Thoracic aorta (tissue), 2 donors: ENCODE data around the gene PTPRH. TPM values are rescaled to one million over a fixed set of nuclear protein-coding genes. Genes with fewer than 3 reads are reported as not detected.

Experiments used
- ATAC-seq: fragments of 150-250 bp; one replicate; pipeline ENCODE4 v1.8.0; 2017; ENCODE audit warnings: low read depth; ENCODE audit not compliant: insufficient number of reproducible peaks, low FRiP score
- DNase-seq: peaks from one replicate; pipeline ENCODE4 v3.0.0-alpha.2; 2020; ENCODE audit warnings: low spot score
- H3K27ac ChIP-seq, 2 donors: fragments of 200-600 bp; sonication (generic); 1 replicate in 1 of 2; 2 replicates in 1 of 2; pipeline ENCODE4 v1.5.1; 2016; ENCODE audit warnings: mild to moderate bottlenecking in 2 of 2, moderate library complexity in 2 of 2
- H3K27me3 ChIP-seq: fragments of 200-600 bp; sonication (generic); replicated peaks from 2 replicates; pipeline ENCODE4 v1.6.0; 2016; ENCODE audit warnings: mild to moderate bottlenecking; ENCODE audit not compliant: insufficient read depth
- H3K36me3 ChIP-seq: fragments of 200-600 bp; sonication (generic); one replicate; pipeline ENCODE4 v1.5.1; 2016
- H3K4me1 ChIP-seq, 2 donors: fragments of 200-600 bp; sonication (generic); 1 replicate in 1 of 2; 2 replicates in 1 of 2; pipeline versions ENCODE4 v1.5.1 to v1.6.0; 2016; ENCODE audit warnings: low read depth in 2 of 2, mild to moderate bottlenecking in 1 of 2; ENCODE audit not compliant: control insufficient read depth in 1 of 2
- H3K4me3 ChIP-seq: fragments of 200-600 bp; sonication (generic); 2 replicates; pipeline ENCODE4 v1.5.1; 2016; ENCODE audit warnings: mild to moderate bottlenecking
- H3K9me3 ChIP-seq: fragments of 200-600 bp; sonication (generic); 2 replicates; pipeline ENCODE4 v1.5.1; 2016
- total RNA-seq, 2 donors: library from RNA; depleted of rRNA; stranded (reverse); fragments of >200 nt; gene quantifications; one replicate each; pipeline versions ENCODE4 v1.1.0 to v1.2.3, GENCODE V29; 2016
- TF ChIP-seq, protein P1 (sequence below): fragments of 200-600 bp; sonication (generic); IDR thresholded peaks from one replicate; pipeline ENCODE4 v1.5.1; 2019; ENCODE audit warnings: antibody characterized with exemption

Gene PTPRH
- total RNA-seq, 2 donors from 2014 or later: 0.14 to 1.1 TPM

DNA sequence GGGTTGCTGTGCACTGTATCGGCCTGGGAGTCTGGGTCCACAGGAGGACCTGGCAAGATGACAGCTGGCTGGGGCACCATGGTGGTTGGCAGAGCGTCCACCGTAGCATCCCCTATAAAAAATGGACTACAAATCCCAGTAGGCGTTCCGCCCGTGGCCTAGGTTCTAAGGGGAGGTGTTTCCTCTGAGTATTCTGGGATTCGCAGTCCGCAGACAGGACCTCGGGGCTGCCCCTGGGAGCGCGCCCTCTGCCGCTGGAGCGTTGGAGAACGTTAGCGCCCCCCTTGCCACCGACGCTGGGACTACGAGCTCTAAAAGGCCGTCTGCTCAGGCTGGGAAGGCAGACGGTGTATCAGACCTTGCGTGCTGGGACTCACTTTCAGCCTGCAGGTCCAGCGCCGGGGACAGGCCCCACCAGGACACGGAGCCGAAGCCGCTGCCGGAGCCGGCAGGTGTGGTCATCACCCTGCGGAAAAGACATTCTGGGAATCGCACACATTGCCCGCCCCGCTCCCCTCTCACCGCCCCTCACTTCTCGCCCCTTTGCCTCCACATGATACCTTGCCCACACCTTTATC, 43.3 kb downstream of the PTPRH start:
- TF ChIP-seq, protein P1, sequence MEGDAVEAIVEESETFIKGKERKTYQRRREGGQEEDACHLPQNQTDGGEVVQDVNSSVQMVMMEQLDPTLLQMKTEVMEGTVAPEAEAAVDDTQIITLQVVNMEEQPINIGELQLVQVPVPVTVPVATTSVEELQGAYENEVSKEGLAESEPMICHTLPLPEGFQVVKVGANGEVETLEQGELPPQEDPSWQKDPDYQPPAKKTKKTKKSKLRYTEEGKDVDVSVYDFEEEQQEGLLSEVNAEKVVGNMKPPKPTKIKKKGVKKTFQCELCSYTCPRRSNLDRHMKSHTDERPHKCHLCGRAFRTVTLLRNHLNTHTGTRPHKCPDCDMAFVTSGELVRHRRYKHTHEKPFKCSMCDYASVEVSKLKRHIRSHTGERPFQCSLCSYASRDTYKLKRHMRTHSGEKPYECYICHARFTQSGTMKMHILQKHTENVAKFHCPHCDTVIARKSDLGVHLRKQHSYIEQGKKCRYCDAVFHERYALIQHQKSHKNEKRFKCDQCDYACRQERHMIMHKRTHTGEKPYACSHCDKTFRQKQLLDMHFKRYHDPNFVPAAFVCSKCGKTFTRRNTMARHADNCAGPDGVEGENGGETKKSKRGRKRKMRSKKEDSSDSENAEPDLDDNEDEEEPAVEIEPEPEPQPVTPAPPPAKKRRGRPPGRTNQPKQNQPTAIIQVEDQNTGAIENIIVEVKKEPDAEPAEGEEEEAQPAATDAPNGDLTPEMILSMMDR: no peak
- Histone ChIP-seq H3K36me3 (no peaks in the 10 kb centered on the region), H3K9me3 (no peaks in the 10 kb centered on the region), H3K4me1 (peaks cover 3 to 6% of the 10 kb centered on the region in 2 donors), H3K4me3 (peak overlapping the region; percentile 43), H3K27me3 (peaks cover 25% of the 10 kb centered on the region), H3K27ac (peak overlapping the region in 1 of 2 donors; percentile 15)
- no peak for ATAC-seq
- DNase-seq: no peak

DNA sequence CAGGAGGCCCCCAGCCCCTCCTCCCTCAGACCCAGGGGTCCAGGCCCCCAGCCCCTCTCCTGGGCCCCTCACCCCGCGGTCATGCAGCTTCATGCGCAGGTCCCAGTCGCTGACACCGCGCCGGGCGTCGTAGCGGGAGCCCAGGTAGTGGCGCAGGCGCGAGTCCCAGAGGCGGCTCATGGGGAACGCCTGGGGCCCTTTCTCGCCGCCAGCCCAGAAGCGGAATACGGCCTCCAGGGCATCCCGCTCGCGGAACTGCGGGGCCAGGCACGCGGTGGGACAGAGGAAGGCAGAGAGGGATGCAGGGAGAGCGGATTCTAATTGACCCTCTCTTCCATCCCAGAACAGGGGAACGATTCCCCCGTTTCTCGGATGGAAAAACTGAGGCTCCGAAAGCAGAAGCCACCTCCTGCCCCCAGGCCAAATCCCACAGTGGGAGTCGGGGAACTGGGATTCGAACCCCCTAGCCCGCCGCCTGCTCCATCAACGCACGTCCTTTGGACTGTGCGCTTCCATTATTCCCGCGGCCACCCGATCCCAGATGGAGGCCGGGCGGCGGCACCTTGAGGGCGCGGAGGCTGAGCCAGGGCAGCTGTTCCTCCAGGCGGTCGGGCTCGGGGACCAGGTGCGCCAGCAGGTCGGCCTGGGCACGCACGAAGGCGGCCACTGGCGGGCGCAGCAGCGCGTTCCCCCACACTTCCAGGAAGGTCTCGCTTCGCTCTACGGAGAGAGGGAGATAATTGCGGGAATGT, 47.6 kb downstream of the PTPRH start:
- TF ChIP-seq, protein P1: no peak
- DNase-seq (no peak), ATAC-seq (no peak)
- Histone ChIP-seq H3K4me1 (peaks cover 3 to 6% of the 10 kb centered on the region in 2 donors), H3K27me3 (peaks cover 20% of the 10 kb centered on the region), H3K27ac (no peak overlapping the region), H3K9me3 (no peaks in the 10 kb centered on the region), H3K36me3 (no peaks in the 10 kb centered on the region), H3K4me3 (no peak overlapping the region)

DNA sequence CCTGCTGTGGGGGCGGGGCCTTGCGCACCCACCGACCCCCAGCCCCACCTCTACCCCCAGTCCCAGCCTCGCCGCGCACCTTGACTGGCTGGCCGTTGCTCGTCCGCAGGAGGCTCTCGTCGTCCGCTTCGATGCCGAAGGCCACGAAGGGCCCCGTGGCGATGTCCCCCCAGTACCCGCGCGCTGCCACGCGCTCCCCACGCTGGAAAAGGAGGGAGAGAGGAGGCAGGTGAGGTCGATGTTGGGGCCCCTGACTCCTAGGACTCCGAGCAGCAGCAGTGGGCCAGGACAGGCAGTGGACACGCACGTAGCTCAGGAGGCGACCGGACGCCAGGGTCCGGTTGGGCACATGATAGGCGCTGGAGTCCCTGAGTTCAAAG, 48.3 kb downstream of the PTPRH start:
- Histone ChIP-seq H3K27ac (no peak overlapping the region), H3K4me1 (peaks cover 0 to 5% of the 10 kb centered on the region in 2 donors), H3K27me3 (peaks cover 15% of the 10 kb centered on the region), H3K36me3 (no peaks in the 10 kb centered on the region), H3K4me3 (no peak overlapping the region), H3K9me3 (no peaks in the 10 kb centered on the region)
- ATAC-seq (no peak), DNase-seq (no peak)
- TF ChIP-seq, protein P1: no peak

DNA sequence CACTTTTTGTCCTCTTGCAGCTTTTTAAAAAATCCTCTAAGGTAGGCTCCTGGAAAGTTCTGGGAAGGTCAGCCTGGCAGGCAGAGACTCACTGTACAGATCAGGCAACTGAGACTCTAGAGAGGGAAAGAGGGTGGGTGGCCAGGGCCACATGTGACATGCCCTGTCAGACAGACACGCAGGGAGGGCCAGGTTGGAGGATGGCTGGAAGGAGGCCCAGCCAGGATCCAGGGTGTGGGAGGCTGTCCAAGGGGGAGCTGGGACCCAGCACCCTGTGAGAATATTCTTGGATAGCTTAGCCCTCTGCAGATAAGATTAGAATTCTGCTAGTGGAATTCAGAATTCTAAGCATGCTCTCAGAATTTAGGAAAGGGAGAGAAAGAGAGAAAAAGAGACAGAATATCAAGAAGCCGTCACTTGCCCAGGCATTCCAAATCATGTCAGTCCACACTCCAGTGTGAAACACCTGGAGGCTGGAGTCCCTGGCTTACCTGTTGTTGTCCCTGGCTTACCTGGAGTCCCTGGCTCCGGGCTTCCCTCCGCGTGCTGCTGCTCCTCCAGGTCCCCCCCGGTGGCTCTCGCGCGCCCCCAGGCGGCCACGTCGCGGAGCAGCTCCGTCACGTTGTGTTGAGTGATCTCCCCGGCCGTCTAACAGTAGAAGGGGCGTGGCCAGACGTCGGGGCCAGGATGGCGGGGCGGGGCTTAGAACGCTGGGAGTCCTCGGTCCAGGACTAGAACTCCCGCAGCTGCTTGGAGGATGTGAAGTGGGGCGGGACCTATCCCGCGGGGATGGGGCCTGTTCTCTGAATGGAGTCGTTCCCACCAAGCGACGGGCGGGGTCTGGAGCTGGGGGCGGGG, 48.9 kb downstream of the PTPRH start:
- Histone ChIP-seq H3K27ac (no peak overlapping the region), H3K27me3 (peaks cover 13% of the 10 kb centered on the region), H3K9me3 (no peaks in the 10 kb centered on the region), H3K4me1 (peaks cover 0 to 6% of the 10 kb centered on the region in 2 donors), H3K36me3 (no peaks in the 10 kb centered on the region), H3K4me3 (no peak overlapping the region)
- ATAC-seq (peak; percentile 20), DNase-seq (peak; percentile 55)
- TF ChIP-seq, protein P1: peak; percentile 58
